Neural crest cell (in vitro differentiated cells): ENCODE data around the gene CAPNS1. TPM values are rescaled to one million over a fixed set of nuclear protein-coding genes. Genes with fewer than 3 reads are reported as not detected.
"Not testable (repeated sequence)": the region's sequence is repeated elsewhere in the genome, so short reads cannot be mapped to it uniquely, and the experiment has no call there.

Source experiments
- DNase-seq: peaks from one replicate; pipeline ENCODE4 v3.0.0; 2021; ENCODE audit warnings: low read depth, mixed read lengths, low spot score
- H3K27ac Mint-ChIP-seq: one replicate; pipeline ENCODE4 v1.8.0; 2021; ENCODE audit warnings: mild to moderate bottlenecking, mixed read lengths; ENCODE audit not compliant: unreplicated experiment
- H3K27me3 Mint-ChIP-seq: 2 replicates; pipeline ENCODE4 v1.8.0; 2021; ENCODE audit warnings: low read depth, mild to moderate bottlenecking, mixed read lengths
- H3K36me3 Mint-ChIP-seq: 2 replicates; pipeline ENCODE4 v1.8.0; 2021; ENCODE audit warnings: low read depth, mild to moderate bottlenecking, mixed read lengths
- H3K4me1 Mint-ChIP-seq: 2 replicates; pipeline ENCODE4 v1.8.0; 2021; ENCODE audit warnings: mixed read lengths
- H3K4me3 Mint-ChIP-seq: one replicate; pipeline ENCODE4 v1.8.0; 2021; ENCODE audit warnings: mild to moderate bottlenecking, mixed read lengths
- H3K9me3 Mint-ChIP-seq: 2 replicates; pipeline ENCODE4 v1.8.0; 2021; ENCODE audit warnings: mixed read lengths
- total RNA-seq: library from RNA; stranded (reverse); gene quantifications from 2 replicates; pipeline ENCODE4 v1.2.1, GENCODE V29; 2021
- TF ChIP-seq, protein P1 (sequence below): fragments of 200-600 bp; sonication (generic); conservative IDR thresholded peaks from 2 replicates; pipeline ENCODE4 v1.5.0; 2021; ENCODE audit warnings: antibody characterized with exemption, mild to moderate bottlenecking

Gene CAPNS1
- total RNA-seq, 1 donor from 2014 or later: 321 TPM

DNA sequence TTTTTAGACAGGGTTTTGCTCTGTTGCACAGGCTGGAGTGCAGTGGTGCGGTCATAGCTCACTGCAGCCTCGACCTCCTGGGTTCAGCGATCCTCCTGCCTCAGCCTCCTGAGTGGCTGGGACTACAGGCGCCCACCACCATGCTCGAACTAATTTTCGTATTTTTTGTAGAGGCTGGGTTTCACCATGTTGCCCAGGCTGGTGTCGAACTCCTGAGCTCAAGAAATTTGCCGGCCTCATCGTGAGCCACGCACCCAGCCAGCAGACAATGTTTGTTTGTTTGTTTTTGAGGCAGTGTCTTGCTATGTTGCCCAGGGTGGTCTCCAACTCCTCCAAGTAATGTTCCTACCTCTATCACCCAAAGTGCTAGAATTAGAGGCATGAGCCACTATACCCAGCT, 13.3 kb downstream of the CAPNS1 start:
- TF ChIP-seq, protein P1, sequence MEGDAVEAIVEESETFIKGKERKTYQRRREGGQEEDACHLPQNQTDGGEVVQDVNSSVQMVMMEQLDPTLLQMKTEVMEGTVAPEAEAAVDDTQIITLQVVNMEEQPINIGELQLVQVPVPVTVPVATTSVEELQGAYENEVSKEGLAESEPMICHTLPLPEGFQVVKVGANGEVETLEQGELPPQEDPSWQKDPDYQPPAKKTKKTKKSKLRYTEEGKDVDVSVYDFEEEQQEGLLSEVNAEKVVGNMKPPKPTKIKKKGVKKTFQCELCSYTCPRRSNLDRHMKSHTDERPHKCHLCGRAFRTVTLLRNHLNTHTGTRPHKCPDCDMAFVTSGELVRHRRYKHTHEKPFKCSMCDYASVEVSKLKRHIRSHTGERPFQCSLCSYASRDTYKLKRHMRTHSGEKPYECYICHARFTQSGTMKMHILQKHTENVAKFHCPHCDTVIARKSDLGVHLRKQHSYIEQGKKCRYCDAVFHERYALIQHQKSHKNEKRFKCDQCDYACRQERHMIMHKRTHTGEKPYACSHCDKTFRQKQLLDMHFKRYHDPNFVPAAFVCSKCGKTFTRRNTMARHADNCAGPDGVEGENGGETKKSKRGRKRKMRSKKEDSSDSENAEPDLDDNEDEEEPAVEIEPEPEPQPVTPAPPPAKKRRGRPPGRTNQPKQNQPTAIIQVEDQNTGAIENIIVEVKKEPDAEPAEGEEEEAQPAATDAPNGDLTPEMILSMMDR: no peak
- no peak for DNase-seq
- no peaks in the 10 kb centered on the region for H3K36me3 Mint-ChIP-seq
- H3K9me3 Mint-ChIP-seq: no peaks in the 10 kb centered on the region
- H3K27me3 Mint-ChIP-seq: no peaks in the 10 kb centered on the region
- peaks cover 14% of the 10 kb centered on the region for H3K4me1 Mint-ChIP-seq
- H3K27ac Mint-ChIP-seq: no peak overlapping the region
- no peak overlapping the region for H3K4me3 Mint-ChIP-seq

DNA sequence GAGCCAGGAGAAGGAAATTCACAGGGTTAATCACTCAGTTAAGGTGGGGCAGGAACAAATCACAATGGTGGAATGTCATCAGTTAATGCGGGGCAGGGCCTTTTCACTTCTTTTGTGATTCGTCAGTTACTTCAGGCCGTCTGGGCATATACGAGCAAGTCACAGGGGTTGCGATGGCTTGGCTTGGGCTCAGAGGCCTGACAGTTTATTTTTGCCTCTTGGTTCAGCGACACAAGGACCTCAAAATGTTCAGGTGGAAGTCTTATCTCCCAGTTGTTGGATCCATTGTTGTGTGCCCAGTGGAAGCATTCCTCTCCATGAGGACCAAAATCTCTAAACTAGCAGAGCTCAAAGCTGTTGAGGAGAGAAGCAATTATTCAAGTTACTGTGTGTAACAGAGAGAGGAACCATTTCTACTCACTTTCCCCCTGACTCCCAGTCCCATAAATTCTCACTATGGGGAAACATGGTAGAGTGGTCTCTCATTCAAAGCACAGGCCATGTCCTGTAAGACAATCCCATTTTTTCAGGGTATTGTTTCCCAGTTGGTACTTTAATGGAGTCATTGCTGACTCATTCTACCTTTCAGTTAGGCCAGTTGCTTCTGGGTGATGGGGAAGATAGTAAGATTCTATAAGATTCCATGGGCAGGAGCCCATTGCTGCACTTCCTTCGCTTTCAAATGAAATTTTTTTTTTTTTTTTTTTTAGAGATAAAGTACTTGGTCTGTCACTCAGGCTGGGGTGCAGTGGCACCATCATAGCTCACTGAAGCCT, 21.1 kb downstream of the CAPNS1 start:
- Mint-ChIP-seq H3K27me3 (no peaks in the 10 kb centered on the region), H3K36me3 (peaks cover 3% of the 10 kb centered on the region), H3K4me3 (no peak overlapping the region), H3K27ac (no peak overlapping the region), H3K9me3 (no peaks in the 10 kb centered on the region), H3K4me1 (peaks cover 5% of the 10 kb centered on the region)
- no peak for DNase-seq
- TF ChIP-seq, protein P1: no peak

DNA sequence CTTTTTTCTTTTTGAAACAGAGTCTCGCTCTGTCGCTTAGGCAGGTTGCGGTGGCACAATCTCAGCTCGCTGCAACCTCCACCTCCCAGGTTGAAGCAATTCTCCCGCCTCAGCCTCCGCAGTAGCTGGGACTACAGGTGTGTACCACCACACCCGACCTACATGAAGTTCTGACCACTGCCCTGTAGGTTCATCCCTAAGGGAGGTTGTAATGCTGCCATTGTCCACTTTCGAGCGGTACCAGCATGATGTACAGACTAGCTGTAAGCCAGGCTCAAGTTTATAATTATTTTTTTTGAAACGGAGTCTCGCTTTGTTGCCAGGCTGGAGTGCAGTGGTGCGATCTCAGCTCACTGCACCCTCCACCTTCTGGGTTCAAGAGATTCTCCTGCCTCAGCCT, 23.9 kb downstream of the CAPNS1 start:
- H3K4me3 Mint-ChIP-seq: no peak overlapping the region
- no peaks in the 10 kb centered on the region for H3K4me1 Mint-ChIP-seq
- H3K27me3 Mint-ChIP-seq: no peaks in the 10 kb centered on the region
- H3K27ac Mint-ChIP-seq: no peak overlapping the region
- TF ChIP-seq, protein P1: no peak
- H3K36me3 Mint-ChIP-seq: peaks cover 3% of the 10 kb centered on the region
- no peaks in the 10 kb centered on the region for H3K9me3 Mint-ChIP-seq
- no peak for DNase-seq

DNA sequence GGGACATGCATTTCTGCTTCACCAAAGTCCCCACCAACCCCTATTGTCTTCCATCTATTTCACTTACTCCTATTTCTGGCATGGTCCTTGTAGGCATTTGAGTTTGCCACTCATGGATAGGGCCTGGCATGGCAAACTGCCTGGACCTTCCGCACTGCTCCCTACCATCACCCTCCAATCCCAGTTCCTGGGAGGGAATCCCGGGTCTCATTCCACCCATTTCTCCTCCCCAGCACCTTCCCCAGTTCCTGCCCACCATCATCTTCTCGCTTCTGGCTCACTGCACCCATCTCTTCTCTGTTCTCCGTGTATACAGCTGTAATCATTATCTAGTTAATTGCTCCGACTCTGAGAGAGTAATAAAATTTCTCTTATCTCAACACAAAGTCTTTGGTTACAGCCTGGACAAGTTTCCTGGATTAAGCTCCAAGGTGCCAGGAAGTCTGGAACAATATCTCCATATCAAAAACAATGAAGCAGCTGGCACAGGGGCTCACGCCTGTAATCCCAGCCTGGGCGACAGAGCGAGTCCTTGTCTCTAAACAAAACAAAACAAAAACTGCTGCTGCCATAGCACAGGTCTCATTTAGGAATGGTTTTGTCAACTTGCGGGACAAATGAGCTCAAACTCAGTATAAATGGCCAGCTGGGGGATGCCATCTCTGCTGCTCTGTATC, 29.4 kb downstream of the CAPNS1 start:
- Mint-ChIP-seq H3K27ac (no peak overlapping the region), H3K27me3 (no peaks in the 10 kb centered on the region)
- TF ChIP-seq, protein P1: no peak

DNA sequence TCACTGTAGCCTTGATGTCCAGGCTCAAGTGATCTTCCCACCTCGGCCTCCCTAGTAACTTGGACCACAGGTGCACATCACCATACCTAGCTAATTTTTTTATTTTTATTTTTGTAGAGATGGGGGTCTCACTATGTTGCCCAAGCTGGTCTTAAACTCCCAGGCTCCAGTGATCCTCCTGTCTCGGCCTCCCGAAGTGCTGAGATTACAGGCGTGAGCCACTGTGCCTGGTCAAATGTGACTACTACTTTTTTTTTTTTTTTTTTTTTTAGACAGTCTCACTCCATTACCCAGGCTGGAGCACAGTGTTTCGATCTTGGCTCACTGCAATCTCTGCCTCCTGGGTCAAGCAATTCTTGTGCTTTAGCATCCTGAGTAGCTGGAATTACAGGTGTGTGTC, 33.0 kb downstream of the CAPNS1 start:
- Mint-ChIP-seq H3K9me3 (no peaks in the 10 kb centered on the region), H3K27ac (no peak overlapping the region), H3K4me1 (peaks cover 4% of the 10 kb centered on the region), H3K4me3 (no peak overlapping the region), H3K36me3 (no peaks in the 10 kb centered on the region), H3K27me3 (no peaks in the 10 kb centered on the region)
- TF ChIP-seq, protein P1: no peak
- DNase-seq: no peak

More for the DNA sequence above, 29.4 kb downstream of the CAPNS1 start:
- Mint-ChIP-seq H3K4me1 (peaks cover 4% of the 10 kb centered on the region), H3K4me3 (no peak overlapping the region), H3K36me3 (no peaks in the 10 kb centered on the region), H3K9me3 (no peaks in the 10 kb centered on the region)
- no peak for DNase-seq

DNA sequence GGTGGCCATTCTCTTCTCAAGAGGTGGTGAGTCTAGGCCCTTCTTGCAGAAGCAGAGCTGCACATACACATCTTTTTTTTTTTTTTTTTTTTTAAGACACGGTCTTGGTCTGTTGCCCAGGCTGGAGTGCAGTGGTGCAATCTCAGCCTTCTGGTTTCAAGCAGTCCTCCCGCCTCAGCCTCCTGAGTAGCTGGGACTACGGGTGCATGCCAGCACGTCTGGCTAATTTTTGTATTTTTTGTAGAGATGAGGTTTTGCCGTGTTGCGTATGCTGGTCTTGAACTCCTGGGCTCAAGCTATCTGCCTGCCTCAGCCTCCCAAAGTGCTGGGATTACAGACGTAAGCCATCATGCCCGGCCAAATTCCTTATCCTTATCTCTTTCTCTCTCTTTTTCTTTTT, 34.0 kb downstream of the CAPNS1 start:
- DNase-seq, H3K4me3 Mint-ChIP-seq, H3K36me3 Mint-ChIP-seq, H3K27ac Mint-ChIP-seq, H3K4me1 Mint-ChIP-seq, H3K27me3 Mint-ChIP-seq, H3K9me3 Mint-ChIP-seq: not testable (repeated sequence)

DNA sequence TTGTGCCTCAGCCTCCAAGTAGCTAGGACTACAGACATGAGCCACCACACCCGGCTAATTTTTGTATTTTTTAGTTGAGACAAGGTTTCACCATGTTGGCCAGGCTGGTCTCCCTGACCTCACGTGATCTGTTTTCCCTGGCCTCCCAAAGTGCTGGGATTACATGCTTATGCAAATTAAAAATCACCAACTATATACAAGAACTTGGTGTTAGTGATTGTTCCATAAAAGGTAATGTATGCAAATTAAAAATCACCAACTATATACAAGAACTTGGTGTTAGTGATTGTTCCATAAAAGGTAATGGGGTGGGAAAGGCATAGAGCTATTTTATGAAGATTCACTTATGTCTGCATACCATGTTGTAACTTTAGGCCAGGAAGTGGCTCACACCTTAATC, 39.2 kb downstream of the CAPNS1 start:
- H3K27ac Mint-ChIP-seq, H3K9me3 Mint-ChIP-seq, H3K4me1 Mint-ChIP-seq, DNase-seq, H3K36me3 Mint-ChIP-seq, H3K27me3 Mint-ChIP-seq, H3K4me3 Mint-ChIP-seq: not testable (repeated sequence)
